ENCODE measurements around the gene KCNQ1. TPM values are rescaled to one million over a fixed set of nuclear protein-coding genes. Genes with fewer than 3 reads are reported as not detected.
A peak's percentile ranks its signal among the peaks of the same experiment; 100 is the strongest.

KCNQ1 gene
- total RNA-seq, 1 donor from 2014 or later, result 2.6 TPM

DNA sequence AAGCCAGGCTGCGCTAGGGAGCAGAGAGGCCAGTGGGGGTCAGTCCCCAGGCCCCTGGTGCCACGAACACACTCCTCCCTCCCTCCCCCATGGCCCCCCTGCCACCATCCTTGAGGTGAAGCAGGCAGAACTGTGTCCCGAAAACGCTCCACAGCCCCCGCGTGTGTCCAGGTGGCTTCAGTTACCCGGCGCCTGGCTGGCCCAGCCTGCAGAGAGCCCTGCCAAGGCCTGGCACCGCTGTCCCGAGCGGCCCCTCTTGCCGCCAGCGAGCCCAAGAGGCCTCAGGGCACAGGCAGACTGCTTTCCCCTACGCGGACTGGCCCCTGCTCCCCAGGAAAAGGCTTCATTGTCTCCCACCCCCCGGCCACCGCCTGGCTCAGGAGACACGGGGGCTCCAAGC is 413.1 kb downstream of the KCNQ1 start:
- Histone ChIP-seq H3K36me3 (ENCODE audit: control insufficient read depth in 3 of 3, insufficient read depth in 3 of 3, low read length in 3 of 3) (no peaks in the 10 kb centered on the region), H3K9me3 (ENCODE audit: control insufficient read depth in 3 of 3, low read length in 3 of 3) (no peaks in the 10 kb centered on the region), H3K4me1 (ENCODE audit: control insufficient read depth in 3 of 3, insufficient read depth in 3 of 3, low read length in 3 of 3) (peaks cover 0 to 6% (median 5%) of the 10 kb centered on the region in 3 donors), H3K27ac (ENCODE audit: low read depth, low read length) (no peak overlapping the region), H3K4me3 (ENCODE audit: low read length in 3 of 3) (peak overlapping the region in 2 of 3 donors; percentile 14 to 35), H3K27me3 (ENCODE audit: control insufficient read depth in 3 of 3, insufficient read depth in 3 of 3, low read length in 3 of 3) (peaks cover 0 to 7% (median 0%) of the 10 kb centered on the region in 3 donors), H3K9ac (ENCODE audit: low read depth in 1 of 3, low read length in 3 of 3) (peak overlapping the region in 1 of 3 donors; percentile 33)

DNA sequence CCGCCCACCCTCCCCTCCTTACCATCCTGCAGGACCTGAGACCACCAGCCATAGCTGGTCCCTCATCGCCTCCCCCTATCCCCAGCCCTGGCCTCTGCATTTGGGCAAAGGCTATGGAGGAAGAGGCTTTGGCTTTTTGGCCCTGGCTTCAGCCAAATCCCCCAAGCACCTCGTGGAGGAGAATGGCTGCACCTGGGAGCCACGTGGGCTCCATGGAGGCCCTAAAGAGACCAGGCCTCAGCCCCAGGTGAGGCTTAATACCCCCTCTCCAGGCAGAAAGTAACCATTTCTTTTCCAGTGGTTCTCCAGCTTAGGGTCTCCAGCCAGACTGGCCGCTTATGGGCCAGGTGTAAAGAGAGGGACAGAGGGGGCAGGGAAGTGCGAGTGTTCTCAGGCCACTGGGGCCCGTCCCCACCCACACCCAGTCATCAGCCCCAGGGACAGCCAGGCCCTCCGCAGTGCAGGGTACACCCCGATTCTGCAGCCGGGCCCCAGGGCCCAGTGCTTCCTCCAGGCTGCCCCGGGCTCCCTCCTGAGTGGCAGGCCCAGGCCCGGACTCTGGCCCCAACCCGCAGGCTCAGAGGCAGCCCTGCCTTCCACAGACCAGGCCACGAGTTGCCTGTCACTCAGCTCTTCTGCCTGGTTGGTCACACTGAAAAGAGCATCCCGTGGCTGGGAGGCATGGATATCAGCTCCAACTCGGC is 414.3 kb downstream of the KCNQ1 start:
- H3K36me3 ChIP-seq (ENCODE audit: control insufficient read depth in 3 of 3, insufficient read depth in 3 of 3, low read length in 3 of 3), result no peaks in the 10 kb centered on the region
- no peaks in the 10 kb centered on the region for H3K9me3 ChIP-seq (ENCODE audit: control insufficient read depth in 3 of 3, low read length in 3 of 3)

DNA sequence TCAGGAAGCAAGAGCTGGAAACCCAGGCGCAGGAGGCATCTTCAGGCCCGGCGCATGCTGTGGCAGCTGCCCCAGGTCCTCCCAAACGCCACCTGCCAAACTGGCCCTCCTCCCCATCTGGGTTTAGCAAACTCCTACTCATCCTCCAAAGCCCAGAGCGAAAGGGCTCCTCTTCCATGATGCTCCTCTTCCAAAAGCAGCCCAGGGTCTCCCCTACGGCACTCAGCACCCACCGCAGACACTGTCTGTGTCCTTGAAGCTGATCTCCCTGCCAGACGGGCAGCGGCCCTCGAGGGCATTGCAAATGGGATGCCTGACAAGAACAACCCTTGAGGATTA is 414.9 kb downstream of the KCNQ1 start:
- no peak overlapping the region for H3K27ac ChIP-seq (ENCODE audit: low read depth, low read length)
- no peak overlapping the region for H3K4me3 ChIP-seq (ENCODE audit: low read length in 3 of 3)
- no peaks in the 10 kb centered on the region for H3K9me3 ChIP-seq (ENCODE audit: control insufficient read depth in 3 of 3, low read length in 3 of 3)
- H3K27me3 ChIP-seq (ENCODE audit: control insufficient read depth in 3 of 3, insufficient read depth in 3 of 3, low read length in 3 of 3), result peaks cover 0 to 10% (median 0%) of the 10 kb centered on the region in 3 donors
- no peaks in the 10 kb centered on the region for H3K36me3 ChIP-seq (ENCODE audit: control insufficient read depth in 3 of 3, insufficient read depth in 3 of 3, low read length in 3 of 3)
- peaks cover 0 to 6% (median 5%) of the 10 kb centered on the region in 3 donors for H3K4me1 ChIP-seq (ENCODE audit: control insufficient read depth in 3 of 3, insufficient read depth in 3 of 3, low read length in 3 of 3)
- H3K9ac ChIP-seq (ENCODE audit: low read depth in 1 of 3, low read length in 3 of 3), result no peak overlapping the region

More for the DNA sequence above, 414.3 kb downstream of the KCNQ1 start:
- Histone ChIP-seq H3K4me1 (ENCODE audit: control insufficient read depth in 3 of 3, insufficient read depth in 3 of 3, low read length in 3 of 3) (peaks cover 0 to 6% (median 5%) of the 10 kb centered on the region in 3 donors), H3K4me3 (ENCODE audit: low read length in 3 of 3) (no peak overlapping the region), H3K27ac (ENCODE audit: low read depth, low read length) (no peak overlapping the region), H3K27me3 (ENCODE audit: control insufficient read depth in 3 of 3, insufficient read depth in 3 of 3, low read length in 3 of 3) (peaks cover 0 to 10% (median 0%) of the 10 kb centered on the region in 3 donors), H3K9ac (ENCODE audit: low read depth in 1 of 3, low read length in 3 of 3) (no peak overlapping the region)

DNA sequence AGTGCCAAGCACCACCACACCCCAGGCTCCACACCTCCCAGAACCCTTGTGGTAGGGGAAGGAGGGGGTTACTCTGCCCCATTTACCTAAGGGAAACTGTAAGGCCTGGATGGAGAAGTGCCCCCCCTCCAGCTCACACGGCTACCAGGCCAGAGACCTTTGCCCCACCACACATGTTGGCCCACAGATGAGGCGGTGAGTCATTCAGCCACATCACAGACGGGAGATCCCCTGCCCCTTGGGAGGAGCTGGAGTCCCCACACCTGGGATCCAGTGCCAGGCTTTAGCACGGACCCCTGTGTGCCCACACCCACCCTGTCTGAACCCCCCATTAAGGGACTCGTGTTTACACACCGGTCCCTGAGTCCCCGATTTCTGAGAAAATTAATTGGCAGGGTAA is 415.8 kb downstream of the KCNQ1 start:
- Histone ChIP-seq H3K36me3 (ENCODE audit: control insufficient read depth in 3 of 3, insufficient read depth in 3 of 3, low read length in 3 of 3) (no peaks in the 10 kb centered on the region), H3K4me3 (ENCODE audit: low read length in 3 of 3) (no peak overlapping the region), H3K4me1 (ENCODE audit: control insufficient read depth in 3 of 3, insufficient read depth in 3 of 3, low read length in 3 of 3) (peaks cover 0 to 6% (median 5%) of the 10 kb centered on the region in 3 donors), H3K27me3 (ENCODE audit: control insufficient read depth in 3 of 3, insufficient read depth in 3 of 3, low read length in 3 of 3) (peaks cover 0 to 10% (median 0%) of the 10 kb centered on the region in 3 donors), H3K9me3 (ENCODE audit: control insufficient read depth in 3 of 3, low read length in 3 of 3) (no peaks in the 10 kb centered on the region), H3K9ac (ENCODE audit: low read depth in 1 of 3, low read length in 3 of 3) (no peak overlapping the region), H3K27ac (ENCODE audit: low read depth, low read length) (no peak overlapping the region)

DNA sequence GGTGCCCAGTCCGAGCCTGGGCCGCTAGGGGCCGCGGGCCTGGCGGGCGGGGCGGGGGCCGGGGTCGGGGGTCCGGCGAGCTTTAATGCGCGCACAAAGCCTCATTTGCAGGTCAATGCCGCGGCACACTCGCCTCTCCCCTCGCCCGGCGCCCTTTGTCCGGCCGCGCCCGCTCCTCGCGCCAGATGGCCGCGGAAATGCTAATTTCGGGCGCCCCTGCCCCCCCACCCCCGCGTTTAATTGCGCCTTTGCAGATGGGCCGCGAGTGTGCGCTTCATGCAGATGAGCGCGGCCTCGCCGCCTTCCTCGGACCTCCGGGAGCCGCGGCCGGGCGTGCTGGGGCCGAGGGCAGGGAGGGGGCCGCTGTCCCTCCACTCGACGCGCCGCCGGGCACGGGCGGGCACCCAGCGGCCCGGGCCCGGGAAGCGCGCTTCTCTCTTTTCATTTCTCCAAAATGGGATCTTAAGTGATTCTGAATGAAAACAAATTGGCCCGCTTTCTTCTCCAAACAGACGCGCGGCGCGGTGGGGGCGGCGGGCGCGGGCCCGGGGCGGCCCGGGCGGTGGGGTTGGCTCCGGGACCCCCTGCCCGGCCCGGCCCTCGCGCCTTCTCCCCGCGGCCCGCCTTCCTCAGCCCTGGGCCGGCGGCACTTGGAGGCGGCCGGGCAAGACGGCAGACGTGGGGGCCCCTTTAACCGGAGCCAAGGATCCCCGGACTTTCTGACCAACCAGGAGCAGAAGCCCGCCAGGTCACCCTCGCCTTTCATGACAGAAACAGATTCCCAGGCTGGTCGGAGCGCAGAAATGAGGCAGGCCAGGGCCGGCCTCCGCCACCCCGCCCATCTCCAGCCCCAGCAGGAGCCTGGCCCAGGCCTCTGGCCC is 417.8 kb downstream of the KCNQ1 start:
- Histone ChIP-seq H3K27ac (ENCODE audit: low read depth, low read length) (no peak overlapping the region), H3K4me3 (ENCODE audit: low read length in 3 of 3) (no peak overlapping the region), H3K36me3 (ENCODE audit: control insufficient read depth in 3 of 3, insufficient read depth in 3 of 3, low read length in 3 of 3) (no peaks in the 10 kb centered on the region), H3K4me1 (ENCODE audit: control insufficient read depth in 3 of 3, insufficient read depth in 3 of 3, low read length in 3 of 3) (peaks cover 0 to 5% (median 4%) of the 10 kb centered on the region in 3 donors), H3K9ac (ENCODE audit: low read depth in 1 of 3, low read length in 3 of 3) (no peak overlapping the region), H3K9me3 (ENCODE audit: control insufficient read depth in 3 of 3, low read length in 3 of 3) (no peaks in the 10 kb centered on the region), H3K27me3 (ENCODE audit: control insufficient read depth in 3 of 3, insufficient read depth in 3 of 3, low read length in 3 of 3) (peaks cover 5 to 15% (median 6%) of the 10 kb centered on the region in 3 donors)

DNA sequence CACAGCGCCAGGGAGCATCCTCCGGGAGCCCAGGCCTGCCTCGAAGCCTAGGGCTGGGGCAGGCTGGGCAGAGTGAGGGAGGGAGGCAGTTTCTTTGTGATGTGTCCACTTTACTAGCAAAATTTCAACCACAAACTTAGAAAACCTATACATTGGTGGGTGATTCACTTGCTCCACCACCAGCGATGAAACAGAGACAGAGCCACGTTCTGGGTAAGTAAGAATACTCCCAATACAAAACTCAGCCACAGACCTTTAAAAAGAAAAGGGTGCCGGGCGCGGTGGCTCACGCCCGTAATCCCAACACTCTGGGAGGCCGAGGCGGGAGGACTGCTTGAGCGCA is 418.4 kb downstream of the KCNQ1 start:
- Histone ChIP-seq H3K4me3 (ENCODE audit: low read length in 3 of 3) (no peak overlapping the region), H3K9me3 (ENCODE audit: control insufficient read depth in 3 of 3, low read length in 3 of 3) (no peaks in the 10 kb centered on the region), H3K36me3 (ENCODE audit: control insufficient read depth in 3 of 3, insufficient read depth in 3 of 3, low read length in 3 of 3) (no peaks in the 10 kb centered on the region), H3K9ac (ENCODE audit: low read depth in 1 of 3, low read length in 3 of 3) (no peak overlapping the region), H3K27me3 (ENCODE audit: control insufficient read depth in 3 of 3, insufficient read depth in 3 of 3, low read length in 3 of 3) (peaks cover 6 to 18% (median 7%) of the 10 kb centered on the region in 3 donors), H3K27ac (ENCODE audit: low read depth, low read length) (no peak overlapping the region), H3K4me1 (ENCODE audit: control insufficient read depth in 3 of 3, insufficient read depth in 3 of 3, low read length in 3 of 3) (peaks cover 0 to 2% (median 1%) of the 10 kb centered on the region in 3 donors)

DNA sequence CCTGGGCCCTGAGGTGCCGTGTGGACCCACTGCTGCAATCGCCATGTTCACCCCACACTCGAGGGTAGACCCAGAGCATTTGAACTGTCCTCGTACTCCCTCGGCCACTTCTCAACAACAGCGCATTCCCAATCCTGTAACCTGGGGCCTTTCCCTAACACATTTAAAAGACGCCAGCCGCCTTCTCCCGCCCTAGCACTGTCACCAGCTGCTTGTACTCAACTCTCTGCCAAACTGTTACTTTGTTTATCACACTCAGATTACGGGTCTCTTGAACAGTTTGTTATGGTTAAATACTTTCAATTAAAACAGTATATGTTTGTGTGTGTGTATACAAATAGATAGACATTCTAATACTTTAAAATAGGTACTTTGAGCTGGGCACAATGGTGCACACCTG is 420.1 kb downstream of the KCNQ1 start:
- peaks cover 12 to 31% (median 22%) of the 10 kb centered on the region in 3 donors for H3K27me3 ChIP-seq (ENCODE audit: control insufficient read depth in 3 of 3, insufficient read depth in 3 of 3, low read length in 3 of 3)
- no peak overlapping the region for H3K27ac ChIP-seq (ENCODE audit: low read depth, low read length)
- no peaks in the 10 kb centered on the region for H3K4me1 ChIP-seq (ENCODE audit: control insufficient read depth in 3 of 3, insufficient read depth in 3 of 3, low read length in 3 of 3)
- H3K4me3 ChIP-seq (ENCODE audit: low read length in 3 of 3), result no peak overlapping the region
- no peaks in the 10 kb centered on the region for H3K9me3 ChIP-seq (ENCODE audit: control insufficient read depth in 3 of 3, low read length in 3 of 3)
- H3K36me3 ChIP-seq (ENCODE audit: control insufficient read depth in 3 of 3, insufficient read depth in 3 of 3, low read length in 3 of 3), result no peaks in the 10 kb centered on the region
- H3K9ac ChIP-seq (ENCODE audit: low read depth in 1 of 3, low read length in 3 of 3), result no peak overlapping the region

DNA sequence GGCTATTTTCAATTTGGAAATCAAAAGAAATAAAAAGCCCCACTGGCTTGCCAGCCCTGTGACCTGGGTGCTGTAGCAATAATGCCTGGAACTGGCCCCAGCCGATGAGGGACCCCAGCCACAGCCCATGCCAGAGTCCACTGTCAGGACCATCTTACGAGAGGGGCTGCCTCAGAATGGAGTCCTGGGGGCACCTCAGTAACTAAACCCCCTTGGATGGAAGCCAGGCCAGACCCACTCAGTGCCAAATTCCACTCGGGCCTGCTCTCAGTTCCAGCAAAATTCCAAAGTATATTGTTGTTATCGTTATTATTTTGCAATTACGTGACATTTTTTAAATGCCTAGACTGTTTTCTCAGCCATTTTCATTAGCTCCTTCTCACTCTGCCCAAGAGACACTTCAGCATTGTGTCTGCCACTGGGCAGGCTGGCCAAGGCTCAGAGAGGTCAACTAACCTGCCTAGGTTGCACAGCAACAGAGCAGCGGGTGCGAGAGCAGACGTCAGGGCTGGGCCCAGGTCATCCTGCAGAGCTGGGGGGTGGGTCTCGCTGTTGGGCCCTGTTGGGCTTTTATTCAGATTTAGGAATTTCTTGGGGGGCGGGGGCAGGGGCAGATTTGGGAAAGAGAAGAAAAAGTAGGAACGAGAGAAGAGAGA is 421.2 kb downstream of the KCNQ1 start:
- Histone ChIP-seq H3K27me3 (ENCODE audit: control insufficient read depth in 3 of 3, insufficient read depth in 3 of 3, low read length in 3 of 3) (peaks cover 23 to 43% (median 34%) of the 10 kb centered on the region in 3 donors), H3K4me3 (ENCODE audit: low read length in 3 of 3) (no peak overlapping the region), H3K9me3 (ENCODE audit: control insufficient read depth in 3 of 3, low read length in 3 of 3) (no peaks in the 10 kb centered on the region), H3K4me1 (ENCODE audit: control insufficient read depth in 3 of 3, insufficient read depth in 3 of 3, low read length in 3 of 3) (peaks cover 0 to 2% (median 0%) of the 10 kb centered on the region in 3 donors), H3K27ac (ENCODE audit: low read depth, low read length) (no peak overlapping the region), H3K9ac (ENCODE audit: low read depth in 1 of 3, low read length in 3 of 3) (no peak overlapping the region), H3K36me3 (ENCODE audit: control insufficient read depth in 3 of 3, insufficient read depth in 3 of 3, low read length in 3 of 3) (no peaks in the 10 kb centered on the region)

DNA sequence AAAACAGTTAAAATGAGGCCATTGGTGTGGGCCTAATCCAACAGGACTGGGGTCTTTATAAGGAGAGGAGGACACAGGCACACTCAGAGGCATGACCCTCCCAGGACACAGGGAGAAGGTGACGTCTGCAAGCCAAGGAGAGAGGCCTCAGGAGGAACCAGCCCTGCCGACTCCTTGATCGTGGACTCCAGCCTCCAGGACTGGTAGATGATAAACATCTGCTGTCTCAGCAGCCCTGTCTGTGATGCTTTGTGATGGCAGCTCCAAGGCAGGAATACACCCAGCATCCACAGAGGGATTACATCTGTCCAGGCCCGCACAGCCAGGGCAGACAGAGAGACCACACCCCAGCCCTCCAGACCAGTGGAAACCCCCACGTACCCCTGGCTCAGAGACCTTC is 422.3 kb downstream of the KCNQ1 start:
- H3K4me1 ChIP-seq (ENCODE audit: control insufficient read depth in 3 of 3, insufficient read depth in 3 of 3, low read length in 3 of 3), result peaks cover 0 to 3% (median 0%) of the 10 kb centered on the region in 3 donors
- H3K9ac ChIP-seq (ENCODE audit: low read depth in 1 of 3, low read length in 3 of 3), result no peak overlapping the region
- no peak overlapping the region for H3K4me3 ChIP-seq (ENCODE audit: low read length in 3 of 3)
- H3K27me3 ChIP-seq (ENCODE audit: control insufficient read depth in 3 of 3, insufficient read depth in 3 of 3, low read length in 3 of 3), result peaks cover 32 to 46% (median 38%) of the 10 kb centered on the region in 3 donors
- H3K9me3 ChIP-seq (ENCODE audit: control insufficient read depth in 3 of 3, low read length in 3 of 3), result no peaks in the 10 kb centered on the region
- no peaks in the 10 kb centered on the region for H3K36me3 ChIP-seq (ENCODE audit: control insufficient read depth in 3 of 3, insufficient read depth in 3 of 3, low read length in 3 of 3)
- no peak overlapping the region for H3K27ac ChIP-seq (ENCODE audit: low read depth, low read length)

All from skeletal muscle tissue (tissue), 4 donors.